ENCODE measurements around the gene MAP3K21.

MAP3K21 gene

DNA sequence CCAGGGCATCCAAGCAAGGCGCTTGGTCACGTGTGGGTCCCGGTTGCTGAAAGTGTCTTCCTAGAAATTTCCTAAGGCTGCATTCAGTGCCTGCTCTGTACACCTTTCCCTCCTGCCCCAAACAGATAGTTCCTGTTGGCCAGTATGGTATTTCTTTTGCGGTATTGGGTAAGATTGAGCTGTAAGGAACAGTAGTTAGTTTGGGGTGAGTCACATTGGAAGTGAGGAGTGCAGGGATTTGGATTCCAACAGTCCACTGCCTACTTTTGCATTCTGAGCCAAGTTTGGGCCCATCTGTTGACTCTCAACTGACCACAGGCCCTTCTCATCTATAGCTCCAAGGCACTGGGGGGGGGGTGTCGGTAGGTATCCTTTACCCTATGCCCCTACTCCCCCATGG is 83.4 kb downstream of the MAP3K21 start (continued):
- TF ChIP-seq GLI2 (tag by site-specific recombination; IDR thresholded peaks at IDR 0.05; ENCODE audit: borderline replicate concordance, low read depth) (no peak), TCF7L2 (IDR thresholded peaks at IDR 0.05; ENCODE audit: borderline replicate concordance, low read depth, low read length) (no peak), OVOL3 (tag by site-specific recombination; IDR thresholded peaks at IDR 0.05) (no peak)

GRCh38 chr1:233412812-233413211 is 85.3 kb downstream of the MAP3K21 start:
- TF ChIP-seq IKZF3 (tag by site-specific recombination; IDR thresholded peaks at IDR 0.05): no peak
- TF ChIP-seq KLF7 (tag by site-specific recombination; IDR thresholded peaks at IDR 0.05; ENCODE audit: borderline replicate concordance): no peak
- TF ChIP-seq ZNF660 (tag by site-specific recombination; IDR thresholded peaks at IDR 0.05): no peak
- no peak for TF ChIP-seq ZIC2 (tag by site-specific recombination; IDR thresholded peaks at IDR 0.05)
- no peak for TF ChIP-seq KLF8 (tag by site-specific recombination; IDR thresholded peaks at IDR 0.05)
- no peak for TF ChIP-seq INSM2 (tag by site-specific recombination; IDR thresholded peaks at IDR 0.05)
- TF ChIP-seq, protein P1, sequence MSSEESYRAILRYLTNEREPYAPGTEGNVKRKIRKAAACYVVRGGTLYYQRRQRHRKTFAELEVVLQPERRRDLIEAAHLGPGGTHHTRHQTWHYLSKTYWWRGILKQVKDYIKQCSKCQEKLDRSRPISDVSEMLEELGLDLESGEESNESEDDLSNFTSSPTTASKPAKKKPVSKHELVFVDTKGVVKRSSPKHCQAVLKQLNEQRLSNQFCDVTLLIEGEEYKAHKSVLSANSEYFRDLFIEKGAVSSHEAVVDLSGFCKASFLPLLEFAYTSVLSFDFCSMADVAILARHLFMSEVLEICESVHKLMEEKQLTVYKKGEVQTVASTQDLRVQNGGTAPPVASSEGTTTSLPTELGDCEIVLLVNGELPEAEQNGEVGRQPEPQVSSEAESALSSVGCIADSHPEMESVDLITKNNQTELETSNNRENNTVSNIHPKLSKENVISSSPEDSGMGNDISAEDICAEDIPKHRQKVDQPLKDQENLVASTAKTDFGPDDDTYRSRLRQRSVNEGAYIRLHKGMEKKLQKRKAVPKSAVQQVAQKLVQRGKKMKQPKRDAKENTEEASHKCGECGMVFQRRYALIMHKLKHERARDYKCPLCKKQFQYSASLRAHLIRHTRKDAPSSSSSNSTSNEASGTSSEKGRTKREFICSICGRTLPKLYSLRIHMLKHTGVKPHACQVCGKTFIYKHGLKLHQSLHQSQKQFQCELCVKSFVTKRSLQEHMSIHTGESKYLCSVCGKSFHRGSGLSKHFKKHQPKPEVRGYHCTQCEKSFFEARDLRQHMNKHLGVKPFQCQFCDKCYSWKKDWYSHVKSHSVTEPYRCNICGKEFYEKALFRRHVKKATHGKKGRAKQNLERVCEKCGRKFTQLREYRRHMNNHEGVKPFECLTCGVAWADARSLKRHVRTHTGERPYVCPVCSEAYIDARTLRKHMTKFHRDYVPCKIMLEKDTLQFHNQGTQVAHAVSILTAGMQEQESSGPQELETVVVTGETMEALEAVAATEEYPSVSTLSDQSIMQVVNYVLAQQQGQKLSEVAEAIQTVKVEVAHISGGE (tag by site-specific recombination; conservative IDR thresholded peaks at IDR 0.05; ENCODE audit: low read depth): no peak
- TF ChIP-seq ZNF211 (tag by site-specific recombination; IDR thresholded peaks at IDR 0.05; ENCODE audit: low read depth): no peak
- no peak for TF ChIP-seq EGR2 (tag by site-specific recombination; IDR thresholded peaks at IDR 0.05; ENCODE audit: low read depth)
- TF ChIP-seq ZSCAN16 (tag by site-specific recombination; IDR thresholded peaks at IDR 0.05): no peak
- POLR2A ChIA-PET: no interaction called here
- Histone ChIP-seq H3K9me3 (ENCODE audit: control insufficient read depth, insufficient read depth, low read depth, low read length) (no peaks in the 10 kb centered on the region), H3K36me3 (ENCODE audit: control insufficient read depth in 2 of 2, insufficient read depth in 1 of 2, low read length in 2 of 2) (no peaks in the 10 kb centered on the region), H3K4me3 (ENCODE audit: low read depth, low read length) (no peak overlapping the region), H3K27ac (ENCODE audit: extremely low read depth, low read depth, low read length) (no peak overlapping the region), H3K4me1 (ENCODE audit: control insufficient read depth, insufficient read depth, low read length) (no peaks in the 10 kb centered on the region)
- CTCF ChIA-PET: interaction anchor here (0.6 to 1.0 kb wide), 2 partner anchors 16 to 105 kb away, joined by 3 to 4 read pairs; no protein-coding TSS in a partner anchor

GRCh38 chr1:233421293-233421692 is 93.8 kb downstream of the MAP3K21 start:
- Histone ChIP-seq H3K4me3 (ENCODE audit: low read depth, low read length) (no peak overlapping the region), H3K4me1 (ENCODE audit: control insufficient read depth, insufficient read depth, low read length) (no peaks in the 10 kb centered on the region), H3K36me3 (ENCODE audit: control insufficient read depth in 2 of 2, insufficient read depth in 1 of 2, low read length in 2 of 2) (no peaks in the 10 kb centered on the region), H3K9me3 (ENCODE audit: control insufficient read depth, insufficient read depth, low read depth, low read length) (no peaks in the 10 kb centered on the region; the same call in 1 of the 2 replicates), H3K27ac (ENCODE audit: extremely low read depth, low read depth, low read length) (no peak overlapping the region)
- POLR2A ChIA-PET: no interaction called here
- TF ChIP-seq ZNF302 (tag by site-specific recombination; IDR thresholded peaks at IDR 0.05; ENCODE audit: low read depth): no peak
- TF ChIP-seq ZNF704 (tag by site-specific recombination; IDR thresholded peaks at IDR 0.05): no peak
- TF ChIP-seq ZNF394 (tag by site-specific recombination; IDR thresholded peaks at IDR 0.05; ENCODE audit: borderline replicate concordance): no peak
- CTCF ChIA-PET: interaction anchor here (1.1 to 2.4 kb wide), 3 partner anchors 8 to 116 kb away, joined by 3 to 16 read pairs (median 3); no protein-coding TSS in a partner anchor

Data from HEK293 (cell line).